ENCODE measurements around the gene DMBX1. TPM values are rescaled to one million over a fixed set of nuclear protein-coding genes. Genes with fewer than 3 reads are reported as not detected.

Gene DMBX1
- total and polyA plus RNA-seq, 2 of the 4 experiments (the other 2 are of a cell fraction): not detected

GRCh38 chr1:46471848-46472492 is 17.7 kb upstream of the DMBX1 start:
- Histone ChIP-seq H3K27ac (ENCODE audit: insufficient read depth, low read length) (no peak overlapping the region), H3K56ac (ENCODE audit: extremely low read depth, insufficient read depth, low read length) (no peak overlapping the region), H2AK9ac (replicated peaks; ENCODE audit: low read depth, low read length, poor library complexity) (no peak overlapping the region), H3K4me1 (ENCODE audit: control insufficient read depth, insufficient read depth, low read length) (no peaks in the 10 kb centered on the region; the same call in 1 of the 2 replicates), H4K91ac (ENCODE audit: insufficient read depth, low read depth, low read length) (no peak overlapping the region), H3K9ac (ENCODE audit: low read depth, low read length) (no peak overlapping the region), H3K18ac (ENCODE audit: low read depth, low read length) (no peak overlapping the region), H2AFZ (replicated peaks; ENCODE audit: low read length, poor library complexity) (no peak overlapping the region), H3K4ac (ENCODE audit: low read depth, low read length) (no peak overlapping the region), H3K27me3 (ENCODE audit: control insufficient read depth, insufficient read depth, low read length) (peaks cover 74% of the 10 kb centered on the region), H2BK120ac (ENCODE audit: low read depth, low read length) (no peak overlapping the region), H3K79me1 (ENCODE audit: low read depth in 1 of 2, low read length in 2 of 2) (no peaks in the 10 kb centered on the region), H2BK20ac (ENCODE audit: low read depth, low read length) (no peak overlapping the region), H3K9me1 (ENCODE audit: insufficient read depth, low read length) (no peaks in the 10 kb centered on the region), H3K9me3 (ENCODE audit: control insufficient read depth, insufficient read depth, low read length) (no peaks in the 10 kb centered on the region), H2AK5ac (ENCODE audit: low read depth, low read length) (no peak overlapping the region), H3K23ac (ENCODE audit: low read depth, low read length) (no peak overlapping the region), H4K20me1 (ENCODE audit: insufficient read depth, low read length) (peaks cover 3% of the 10 kb centered on the region; the same call in 1 of the 2 replicates), H2BK5ac (ENCODE audit: low read depth, low read length, poor library complexity, severe bottlenecking) (no peak overlapping the region), H3K36me3 (ENCODE audit: control insufficient read depth, insufficient read depth, low read length) (no peaks in the 10 kb centered on the region), H3K14ac (replicated peaks; ENCODE audit: low read depth, low read length) (no peak overlapping the region), H4K8ac (ENCODE audit: low read depth in 2 of 2, low read length in 2 of 2) (no peak overlapping the region), H3K4me2 (ENCODE audit: low read depth, low read length) (no peak overlapping the region), H4K5ac (ENCODE audit: low read depth, low read length) (no peak overlapping the region), H3K4me3 (ENCODE audit: insufficient read depth, low read depth, low read length) (no peak overlapping the region), H2BK15ac (ENCODE audit: low read depth, low read length) (no peak overlapping the region)
- CTCF ChIA-PET: no interaction called here
- BruUV-seq (replicated peaks): no TSS peak
- ATAC-seq (ENCODE audit: low read depth): no peak
- intact Hi-C loops (cut with micrococcal nuclease) (no loop called here), dilution Hi-C loops (cut with HindIII; ENCODE audit: low sequenced_read_pairs, unreplicated experiment) (no loop called here), in situ Hi-C loops (cut with MboI; ENCODE audit: low sequenced_read_pairs) (no loop called here)
- WGBS, 2 experiments (ENCODE audit: extremely low coverage in 2 of 2, insufficient read length in 1 of 2): 33% methylated on average over 1 of the region's 7 CpGs; no CpG with 5 or more reads in 1 of the 2 experiments
- no peak for TF ChIP-seq MAZ (IDR thresholded peaks at IDR 0.05; ENCODE audit: borderline replicate concordance, low read depth, low read length)
- no peak for TF ChIP-seq ELK1 (IDR thresholded peaks at IDR 0.05; ENCODE audit: borderline replicate concordance, low read depth, low read length)
- TF ChIP-seq MAFK (IDR thresholded peaks at IDR 0.05; ENCODE audit: low read depth, low read length): no peak
- no peak for TF ChIP-seq CEBPB (IDR thresholded peaks at IDR 0.05; ENCODE audit: low read depth, low read length)
- TF ChIP-seq SMC3 (IDR thresholded peaks at IDR 0.05; ENCODE audit: low read depth, low read length): no peak
- no peak for TF ChIP-seq BHLHE40 (IDR thresholded peaks at IDR 0.05; ENCODE audit: low read depth, low read length)
- TF ChIP-seq MXI1 (IDR thresholded peaks at IDR 0.05; ENCODE audit: borderline replicate concordance, low read depth, low read length): no peak
- no peak for TF ChIP-seq NFE2L2 (IDR thresholded peaks at IDR 0.05; ENCODE audit: low read depth, low read length)
- POLR2A ChIA-PET (ENCODE audit: unreplicated experiment): no interaction called here
- DNase-seq: no peak
